Kidney epithelial cell (primary cell): ENCODE data around the gene MAP2K4. TPM values are rescaled to one million over a fixed set of nuclear protein-coding genes. Genes with fewer than 3 reads are reported as not detected.

Experiments
- DNase-seq: peaks from one replicate; pipeline ENCODE4 v3.0.0-alpha.2; 2010; ENCODE audit warnings: low read depth
- H3K27me3 ChIP-seq: 2 replicates; pipeline ENCODE4 v1.6.0; 2011; ENCODE audit warnings: low read length; ENCODE audit not compliant: control insufficient read depth, insufficient read depth
- H3K36me3 ChIP-seq: 2 replicates; pipeline ENCODE4 v1.5.1; 2011; ENCODE audit warnings: low read length; ENCODE audit not compliant: control insufficient read depth, insufficient read depth
- H3K4me3 ChIP-seq: 2 replicates; pipeline ENCODE4 v1.5.1; 2011; ENCODE audit warnings: low read depth, mild to moderate bottlenecking, control low read depth, low read length
- total RNA-seq: library from RNA; depleted of rRNA; stranded (reverse); fragments of >200 nt; gene quantifications from 2 replicates; pipeline ENCODE4 v1.2.3, GENCODE V29; 2015
- TF ChIP-seq, protein P1 (sequence below): IDR thresholded peaks from 2 replicates; pipeline ENCODE4 v1.5.1; 2011; ENCODE audit warnings: mild to moderate bottlenecking, moderate library complexity, low read length, control low read depth, inconsistent platforms; ENCODE audit not compliant: insufficient read depth, poor library complexity, severe bottlenecking

The MAP2K4 gene
- total RNA-seq, 1 donor from 2014 or later: 21.6 TPM

- no peaks in the 10 kb centered on the region for H3K27me3 ChIP-seq
- TF ChIP-seq, protein P1, sequence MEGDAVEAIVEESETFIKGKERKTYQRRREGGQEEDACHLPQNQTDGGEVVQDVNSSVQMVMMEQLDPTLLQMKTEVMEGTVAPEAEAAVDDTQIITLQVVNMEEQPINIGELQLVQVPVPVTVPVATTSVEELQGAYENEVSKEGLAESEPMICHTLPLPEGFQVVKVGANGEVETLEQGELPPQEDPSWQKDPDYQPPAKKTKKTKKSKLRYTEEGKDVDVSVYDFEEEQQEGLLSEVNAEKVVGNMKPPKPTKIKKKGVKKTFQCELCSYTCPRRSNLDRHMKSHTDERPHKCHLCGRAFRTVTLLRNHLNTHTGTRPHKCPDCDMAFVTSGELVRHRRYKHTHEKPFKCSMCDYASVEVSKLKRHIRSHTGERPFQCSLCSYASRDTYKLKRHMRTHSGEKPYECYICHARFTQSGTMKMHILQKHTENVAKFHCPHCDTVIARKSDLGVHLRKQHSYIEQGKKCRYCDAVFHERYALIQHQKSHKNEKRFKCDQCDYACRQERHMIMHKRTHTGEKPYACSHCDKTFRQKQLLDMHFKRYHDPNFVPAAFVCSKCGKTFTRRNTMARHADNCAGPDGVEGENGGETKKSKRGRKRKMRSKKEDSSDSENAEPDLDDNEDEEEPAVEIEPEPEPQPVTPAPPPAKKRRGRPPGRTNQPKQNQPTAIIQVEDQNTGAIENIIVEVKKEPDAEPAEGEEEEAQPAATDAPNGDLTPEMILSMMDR: no peak
- DNase-seq: no peak
- peaks cover 2% of the 10 kb centered on the region for H3K36me3 ChIP-seq
- no peak overlapping the region for H3K4me3 ChIP-seq
These were observed 106.5 kb downstream of the MAP2K4 start for GRCh38 chr17:12127177-12127576.

DNA sequence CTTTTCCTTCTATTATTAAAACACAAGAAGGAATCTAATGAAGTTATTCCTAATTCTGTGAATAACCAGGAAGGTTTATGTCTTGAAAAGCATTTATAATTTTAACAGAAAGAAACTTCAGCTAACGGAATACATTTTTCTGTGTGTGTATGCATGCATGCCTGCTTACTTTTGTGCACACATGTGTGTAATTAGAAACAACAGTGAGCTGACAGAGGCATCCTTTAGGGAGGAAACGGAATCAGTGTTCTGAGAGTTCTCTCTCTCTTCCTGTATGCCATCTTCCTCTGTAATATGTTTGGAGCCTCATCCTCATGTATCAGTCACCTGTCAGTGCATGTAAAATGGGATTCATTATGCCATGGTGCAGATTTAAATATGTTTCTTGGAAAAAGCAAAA lies 107.0 kb downstream of the MAP2K4 start:
- Histone ChIP-seq H3K4me3 (no peak overlapping the region), H3K27me3 (no peaks in the 10 kb centered on the region), H3K36me3 (peaks cover 2% of the 10 kb centered on the region)
- DNase-seq: no peak
- TF ChIP-seq, protein P1: no peak

DNA sequence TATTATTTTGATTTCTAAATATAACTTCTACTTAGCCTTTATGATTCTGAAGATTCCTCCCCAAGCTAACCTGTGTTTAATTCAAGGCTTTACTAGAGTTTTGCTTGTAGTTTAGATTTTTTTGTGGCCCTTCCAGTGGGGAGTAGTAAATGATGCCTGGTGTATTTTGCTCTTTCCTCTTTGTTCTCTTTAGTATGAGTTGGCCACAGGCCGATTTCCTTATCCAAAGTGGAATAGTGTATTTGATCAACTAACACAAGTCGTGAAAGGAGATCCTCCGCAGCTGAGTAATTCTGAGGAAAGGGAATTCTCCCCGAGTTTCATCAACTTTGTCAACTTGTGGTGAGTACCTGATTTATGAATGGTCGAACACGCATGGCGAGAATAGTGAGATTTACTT lies 108.3 kb downstream of the MAP2K4 start:
- TF ChIP-seq, protein P1: no peak
- Histone ChIP-seq H3K4me3 (no peak overlapping the region), H3K27me3 (no peaks in the 10 kb centered on the region), H3K36me3 (peaks cover 2% of the 10 kb centered on the region)
- no peak for DNase-seq

DNA sequence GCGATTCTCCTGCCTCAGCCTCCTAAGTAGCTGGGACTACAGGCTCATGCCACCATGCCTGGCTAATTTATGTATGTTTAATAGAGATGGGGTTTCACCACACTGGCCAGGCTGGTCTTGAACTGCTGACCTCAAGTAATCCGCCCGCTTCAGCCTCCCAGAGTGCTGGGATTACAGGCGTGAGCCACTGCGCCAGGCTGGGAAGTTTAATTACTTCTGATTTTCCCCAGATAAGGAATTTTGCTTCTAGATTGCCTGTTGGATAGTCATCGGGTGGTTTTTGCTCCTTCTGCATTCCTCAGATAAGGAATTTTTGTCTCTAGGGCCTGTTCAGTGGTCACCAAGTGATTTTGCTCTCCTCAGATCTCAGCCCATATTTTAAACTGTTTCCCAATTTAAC lies 112.5 kb downstream of the MAP2K4 start:
- DNase-seq: no peak
- TF ChIP-seq, protein P1: no peak
- H3K36me3 ChIP-seq: peaks cover 2% of the 10 kb centered on the region
- no peaks in the 10 kb centered on the region for H3K27me3 ChIP-seq
- H3K4me3 ChIP-seq: no peak overlapping the region

DNA sequence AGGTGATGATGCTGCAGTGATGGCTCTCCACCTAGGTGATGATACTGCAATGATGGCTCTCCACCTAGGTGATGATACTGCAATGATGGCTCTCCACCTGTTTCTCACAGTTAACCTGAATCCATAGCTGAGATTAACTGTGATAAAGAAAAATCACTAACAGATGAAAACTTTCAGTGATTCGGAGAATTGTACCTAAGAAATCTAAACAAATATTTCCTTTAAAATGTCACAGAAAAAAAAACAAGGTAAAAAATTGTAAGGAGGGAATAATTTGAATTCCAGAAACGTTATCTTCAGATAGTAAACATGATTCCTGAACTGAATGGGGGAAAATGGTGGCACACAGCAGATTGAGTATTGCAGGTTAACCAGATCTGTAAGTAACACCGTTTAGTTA lies 113.4 kb downstream of the MAP2K4 start:
- no peaks in the 10 kb centered on the region for H3K27me3 ChIP-seq
- no peaks in the 10 kb centered on the region for H3K36me3 ChIP-seq
- H3K4me3 ChIP-seq: no peak overlapping the region
- no peak for DNase-seq
- TF ChIP-seq, protein P1: no peak

GRCh38 chr17:12134587-12134986 lies 113.9 kb downstream of the MAP2K4 start:
- H3K27me3 ChIP-seq: no peaks in the 10 kb centered on the region
- H3K4me3 ChIP-seq: no peak overlapping the region
- no peaks in the 10 kb centered on the region for H3K36me3 ChIP-seq
- no peak for DNase-seq
- TF ChIP-seq, protein P1: no peak
